ENCODE results near the gene SLC8A1.

- no peak for TF ChIP-seq POLR2A (IDR thresholded peaks at IDR 0.05)
- TF ChIP-seq, protein P1, sequence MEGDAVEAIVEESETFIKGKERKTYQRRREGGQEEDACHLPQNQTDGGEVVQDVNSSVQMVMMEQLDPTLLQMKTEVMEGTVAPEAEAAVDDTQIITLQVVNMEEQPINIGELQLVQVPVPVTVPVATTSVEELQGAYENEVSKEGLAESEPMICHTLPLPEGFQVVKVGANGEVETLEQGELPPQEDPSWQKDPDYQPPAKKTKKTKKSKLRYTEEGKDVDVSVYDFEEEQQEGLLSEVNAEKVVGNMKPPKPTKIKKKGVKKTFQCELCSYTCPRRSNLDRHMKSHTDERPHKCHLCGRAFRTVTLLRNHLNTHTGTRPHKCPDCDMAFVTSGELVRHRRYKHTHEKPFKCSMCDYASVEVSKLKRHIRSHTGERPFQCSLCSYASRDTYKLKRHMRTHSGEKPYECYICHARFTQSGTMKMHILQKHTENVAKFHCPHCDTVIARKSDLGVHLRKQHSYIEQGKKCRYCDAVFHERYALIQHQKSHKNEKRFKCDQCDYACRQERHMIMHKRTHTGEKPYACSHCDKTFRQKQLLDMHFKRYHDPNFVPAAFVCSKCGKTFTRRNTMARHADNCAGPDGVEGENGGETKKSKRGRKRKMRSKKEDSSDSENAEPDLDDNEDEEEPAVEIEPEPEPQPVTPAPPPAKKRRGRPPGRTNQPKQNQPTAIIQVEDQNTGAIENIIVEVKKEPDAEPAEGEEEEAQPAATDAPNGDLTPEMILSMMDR (IDR thresholded peaks at IDR 0.05 in 4 of 5, conservative IDR thresholded peaks at IDR 0.05 in 1 of 5) = no peak
These were observed 37.2 kb upstream of the SLC8A1 start for GRCh38 chr2:40488927-40489677.
